IMR-90 (cell line): ENCODE measurements around the gene MAPK10. TPM values are rescaled to one million over a fixed set of nuclear protein-coding genes. Genes with fewer than 3 reads are reported as not detected.

Source experiments
- ATAC-seq: fragments of 200-7000 bp; cut with Tn5 transposase; 2 replicates; pipeline ENCODE4 v1.9.1; 2020; ENCODE audit warnings: low read depth, mild to moderate bottlenecking, moderate library complexity
- BruUV-seq: library from RNA; stranded (reverse); fragments of 400-500 nt; replicated peaks from 2 replicates; lab custom pipeline; 2021; lab: Mats Ljungman, UMichigan
- CTCF ChIA-PET: fragments of 300-600 bp; formaldehyde crosslinking; extraction: SDS; loops from one replicate; lab custom pipeline; 2021; ENCODE audit warnings: antibody characterized with exemption; lab: Yijun Ruan, JAX
- POLR2A ChIA-PET: fragments of 300-600 bp; sonication (Branson Sonifier 250); formaldehyde crosslinking; loops from one replicate; lab custom pipeline; 2022; ENCODE audit warnings: antibody characterized with exemption; ENCODE audit not compliant: unreplicated experiment; lab: Charles Lee
- DNase-seq: peaks from one replicate; pipeline ENCODE4 v3.0.0; 2013
- H2AFZ ChIP-seq: replicated peaks from 2 replicates; pipeline ENCODE3; 2013; ENCODE audit warnings: low read length, mild to moderate bottlenecking; ENCODE audit not compliant: poor library complexity
- H2AK5ac ChIP-seq: 2 replicates; pipeline ENCODE4 v1.6.1; 2013; ENCODE audit warnings: low read depth, low read length, inconsistent platforms
- H2AK9ac ChIP-seq: replicated peaks from 2 replicates; pipeline ENCODE3; 2013; ENCODE audit warnings: mild to moderate bottlenecking, low read depth, low read length, moderate library complexity; ENCODE audit not compliant: poor library complexity
- H2BK120ac ChIP-seq: 2 replicates; pipeline ENCODE4 v1.6.1; 2013; ENCODE audit warnings: low read depth, low read length, inconsistent platforms
- H2BK15ac ChIP-seq: 3 replicates; pipeline ENCODE4 v1.6.1; 2013; ENCODE audit warnings: low read depth, low read length, inconsistent platforms
- H2BK20ac ChIP-seq: 2 replicates; pipeline ENCODE4 v1.6.1; 2013; ENCODE audit warnings: low read depth, mild to moderate bottlenecking, inconsistent platforms, low read length, moderate library complexity
- H2BK5ac ChIP-seq: 2 replicates; pipeline ENCODE4 v1.6.1; 2013; ENCODE audit warnings: mild to moderate bottlenecking, low read depth, low read length, inconsistent platforms; ENCODE audit not compliant: poor library complexity, severe bottlenecking
- H3K14ac ChIP-seq: replicated peaks from 2 replicates; pipeline ENCODE4 v1.6.1; 2013; ENCODE audit warnings: low read depth, low read length, inconsistent platforms
- H3K18ac ChIP-seq: 2 replicates; pipeline ENCODE4 v1.6.1; 2013; ENCODE audit warnings: low read depth, low read length, control low read depth
- H3K23ac ChIP-seq: 2 replicates; pipeline ENCODE4 v1.6.1; 2013; ENCODE audit warnings: low read depth, low read length, inconsistent platforms
- H3K27ac ChIP-seq: 2 replicates; pipeline ENCODE4 v1.5.1; 2013; ENCODE audit warnings: mild to moderate bottlenecking, control low read depth, low read length; ENCODE audit not compliant: insufficient read depth
- H3K27me3 ChIP-seq: 2 replicates; pipeline ENCODE4 v1.6.1; 2013; ENCODE audit warnings: low read length; ENCODE audit not compliant: control insufficient read depth, insufficient read depth
- H3K36me3 ChIP-seq: 2 replicates; pipeline ENCODE4 v1.6.1; 2013; ENCODE audit warnings: low read length, mixed read lengths; ENCODE audit not compliant: control insufficient read depth, insufficient read depth
- H3K4ac ChIP-seq: 2 replicates; pipeline ENCODE4 v1.6.1; 2013; ENCODE audit warnings: low read depth, low read length, inconsistent platforms
- H3K4me1 ChIP-seq: 2 replicates; pipeline ENCODE4 v1.6.1; 2013; ENCODE audit warnings: low read length, mixed read lengths; ENCODE audit not compliant: control insufficient read depth, insufficient read depth
- H3K4me2 ChIP-seq: 2 replicates; pipeline ENCODE4 v1.6.1; 2013; ENCODE audit warnings: low read depth, mild to moderate bottlenecking, control low read depth, low read length, moderate library complexity
- H3K4me3 ChIP-seq: 2 replicates; pipeline ENCODE4 v1.5.1; 2013; ENCODE audit warnings: low read depth, mild to moderate bottlenecking, control low read depth, low read length, moderate library complexity; ENCODE audit not compliant: insufficient read depth
- H3K56ac ChIP-seq: 2 replicates; pipeline ENCODE4 v1.6.1; 2013; ENCODE audit warnings: low read length, inconsistent platforms; ENCODE audit not compliant: insufficient read depth; ENCODE audit errors: extremely low read depth
- H3K79me1 ChIP-seq, 2 experiments: 2 replicates each; pipeline ENCODE4 v1.6.1; 2013; ENCODE audit warnings: low read length in 2 of 2, inconsistent platforms in 1 of 2, low read depth in 1 of 2
- H3K9ac ChIP-seq: 2 replicates; pipeline ENCODE4 v1.6.1; 2013; ENCODE audit warnings: low read depth, low read length, control low read depth
- H3K9me1 ChIP-seq: 2 replicates; pipeline ENCODE4 v1.6.1; 2013; ENCODE audit warnings: low read length, inconsistent platforms; ENCODE audit not compliant: insufficient read depth
- H3K9me3 ChIP-seq: 2 replicates; pipeline ENCODE4 v1.6.1; 2013; ENCODE audit warnings: low read length; ENCODE audit not compliant: control insufficient read depth, insufficient read depth
- H4K20me1 ChIP-seq: 2 replicates; pipeline ENCODE4 v1.6.1; 2013; ENCODE audit warnings: low read length, inconsistent platforms; ENCODE audit not compliant: insufficient read depth
- H4K5ac ChIP-seq: 2 replicates; pipeline ENCODE4 v1.6.1; 2013; ENCODE audit warnings: mild to moderate bottlenecking, low read depth, low read length, control low read depth
- H4K8ac ChIP-seq, 2 experiments: 2 replicates each; pipeline ENCODE4 v1.6.1; 2013; ENCODE audit warnings: low read depth in 2 of 2, low read length in 2 of 2, control low read depth in 1 of 2, inconsistent platforms in 1 of 2
- H4K91ac ChIP-seq: 2 replicates; pipeline ENCODE4 v1.6.1; 2013; ENCODE audit warnings: low read depth, low read length, inconsistent platforms; ENCODE audit not compliant: insufficient read depth
- BHLHE40 ChIP-seq: fragments of 150-350 bp; IDR thresholded peaks from 2 replicates; pipeline ENCODE4 v1.6.1; 2016; ENCODE audit warnings: mild to moderate bottlenecking, low read depth, low read length
- CEBPB ChIP-seq: IDR thresholded peaks from 2 replicates; pipeline ENCODE4 v1.6.1; 2012; ENCODE audit warnings: low read depth, low read length, improper control_type of control experiment
- CHD1 ChIP-seq: IDR thresholded peaks from 2 replicates; pipeline ENCODE4 v1.6.1; 2012; ENCODE audit warnings: low read depth, low read length, improper control_type of control experiment
- ELK1 ChIP-seq: fragments of 150-350 bp; IDR thresholded peaks from 2 replicates; pipeline ENCODE4 v1.6.1; 2016; ENCODE audit warnings: low read depth, mild to moderate bottlenecking, low read length, moderate library complexity, borderline replicate concordance
- FOS ChIP-seq: fragments of 150-350 bp; IDR thresholded peaks from 2 replicates; pipeline ENCODE4 v1.6.1; 2016; ENCODE audit warnings: low read depth, low read length
- MAFK ChIP-seq: IDR thresholded peaks from 2 replicates; pipeline ENCODE4 v1.6.1; 2012; ENCODE audit warnings: low read depth, low read length, improper control_type of control experiment
- MAZ ChIP-seq: IDR thresholded peaks from 2 replicates; pipeline ENCODE4 v1.6.1; 2012; ENCODE audit warnings: low read depth, mild to moderate bottlenecking, low read length, improper control_type of control experiment, moderate library complexity, borderline replicate concordance
- MXI1 ChIP-seq: IDR thresholded peaks from 2 replicates; pipeline ENCODE4 v1.6.1; 2012; ENCODE audit warnings: low read depth, mild to moderate bottlenecking, low read length, moderate library complexity, borderline replicate concordance
- NFE2L2 ChIP-seq: fragments of 150-350 bp; IDR thresholded peaks from 2 replicates; pipeline ENCODE4 v1.6.1; 2016; ENCODE audit warnings: low read depth, mild to moderate bottlenecking, low read length
- POLR2A ChIP-seq: IDR thresholded peaks from 2 replicates; pipeline ENCODE4 v1.6.1; 2012; ENCODE audit warnings: mild to moderate bottlenecking, low read depth, low read length
- RAD21 ChIP-seq: IDR thresholded peaks from 2 replicates; pipeline ENCODE4 v1.6.1; 2012; ENCODE audit warnings: low read length, improper control_type of control experiment
- RCOR1 ChIP-seq: IDR thresholded peaks from 2 replicates; pipeline ENCODE4 v1.6.1; 2012; ENCODE audit warnings: mild to moderate bottlenecking, low read length, improper control_type of control experiment; ENCODE audit not compliant: insufficient replicate concordance
- RFX5 ChIP-seq: IDR thresholded peaks from 2 replicates; pipeline ENCODE4 v1.8.0; 2012; ENCODE audit warnings: low read depth, mild to moderate bottlenecking, low read length, moderate library complexity
- SMC3 ChIP-seq: fragments of 150-350 bp; IDR thresholded peaks from 2 replicates; pipeline ENCODE4 v1.6.1; 2016; ENCODE audit warnings: low read depth, mild to moderate bottlenecking, antibody characterized with exemption, low read length, moderate library complexity
- USF2 ChIP-seq: fragments of 150-350 bp; IDR thresholded peaks from 2 replicates; pipeline ENCODE4 v1.6.1; 2017; ENCODE audit warnings: mild to moderate bottlenecking, antibody characterized with exemption, low read length, low read depth
- WGBS, 2 experiments: methylation state at CpG; one replicate each; pipeline versions ENCODE4 v1.1.5 to v1.1.7; 2013; ENCODE audit warnings: missing lambda C conversion rate in 2 of 2; ENCODE audit not compliant: insufficient read length in 1 of 2; ENCODE audit errors: extremely low coverage in 2 of 2; 5-methylcytosine and 5-hydroxymethylcytosine counted together
- dilution Hi-C: fragments of 300-500 bp; cut with HindIII; formaldehyde crosslinking; loops from one replicate; pipeline ENCODE4 v1.14.3; 2018; ENCODE audit warnings: low sequenced_read_pairs; ENCODE audit not compliant: unreplicated experiment
- in situ Hi-C: fragments of 300-500 bp; cut with MboI; formaldehyde crosslinking; loops from 3 replicates; pipeline ENCODE4 v1.14.3; 2019; ENCODE audit warnings: low sequenced_read_pairs, inconsistent platforms, mixed read lengths
- intact Hi-C: fragments of 100-400 bp; cut with micrococcal nuclease; formaldehyde crosslinking; loops from 2 replicates; pipeline ENCODE4 v1.10.0; 2022
- polyA plus RNA-seq, 3 experiments: library from polyadenylated mRNA; depleted of rRNA; stranded (reverse); fragments of >200 nt; gene quantifications; 2 replicates each; pipeline ENCODE4 v1.2.3, GENCODE V29; 2012; ENCODE audit warnings: low replicate concordance in 1 of 3
- total RNA-seq: library from RNA; depleted of rRNA; stranded (reverse); fragments of >200 nt; gene quantifications from 2 replicates; pipeline ENCODE4 v1.2.3, GENCODE V29; 2012
- TF ChIP-seq, protein P1 (sequence below): conservative IDR thresholded peaks from 2 replicates; pipeline ENCODE4 v1.5.1; 2012; ENCODE audit warnings: mild to moderate bottlenecking, low read depth, low read length, improper control_type of control experiment

MAPK10 gene
- total and polyA plus RNA-seq, 2 of the 4 experiments (the other 2 are of a cell fraction), result 2.8 to 6.5 TPM

GRCh38 chr4:86296865-86297264 is 63.0 kb downstream of the MAPK10 start:
- no CpG with 5 or more reads among the region's 6 CpGs for WGBS, 2 experiments
- POLR2A ChIA-PET, result no interaction called here

More at GRCh38 chr4:86296865-86297264, 63.0 kb downstream of the MAPK10 start:
- Histone ChIP-seq H4K91ac (no peak overlapping the region), H4K5ac (no peak overlapping the region), H2AK5ac (no peak overlapping the region), H3K27me3 (no peaks in the 10 kb centered on the region), H3K4me2 (no peak overlapping the region), H3K18ac (no peak overlapping the region), H3K56ac (no peak overlapping the region), H2BK120ac (no peak overlapping the region), H3K4me3 (no peak overlapping the region), H2AFZ (no peak overlapping the region), H3K36me3 (no peaks in the 10 kb centered on the region), H3K9me3 (no peaks in the 10 kb centered on the region), H3K23ac (no peak overlapping the region), H2BK15ac (no peak overlapping the region), H3K4ac (no peak overlapping the region), H3K9me1 (no peaks in the 10 kb centered on the region), H2AK9ac (no peak overlapping the region), H2BK5ac (no peak overlapping the region), H3K4me1 (no peaks in the 10 kb centered on the region), H2BK20ac (no peak overlapping the region), H4K8ac (no peak overlapping the region), H3K27ac (no peak overlapping the region), H3K9ac (no peak overlapping the region), H4K20me1 (no peaks in the 10 kb centered on the region), H3K14ac (no peak overlapping the region), H3K79me1 (no peaks in the 10 kb centered on the region)
- CTCF ChIA-PET, result no interaction called here
- BruUV-seq, result no TSS peak
- intact Hi-C loops, result loop anchor here (5.0 kb wide), 1 partner anchor 565 kb away; no protein-coding TSS in a partner anchor
- dilution Hi-C loops, result no loop called here
- no peak for DNase-seq
- no peak for ATAC-seq
- TF ChIP-seq RFX5 (no peak), USF2 (no peak), BHLHE40 (no peak), MAZ (no peak), MXI1 (no peak), RCOR1 (no peak), MAFK (no peak), CHD1 (no peak), RAD21 (no peak), NFE2L2 (no peak), CEBPB (no peak), POLR2A (no peak), ELK1 (no peak), SMC3 (no peak), FOS (no peak)
- TF ChIP-seq, protein P1, sequence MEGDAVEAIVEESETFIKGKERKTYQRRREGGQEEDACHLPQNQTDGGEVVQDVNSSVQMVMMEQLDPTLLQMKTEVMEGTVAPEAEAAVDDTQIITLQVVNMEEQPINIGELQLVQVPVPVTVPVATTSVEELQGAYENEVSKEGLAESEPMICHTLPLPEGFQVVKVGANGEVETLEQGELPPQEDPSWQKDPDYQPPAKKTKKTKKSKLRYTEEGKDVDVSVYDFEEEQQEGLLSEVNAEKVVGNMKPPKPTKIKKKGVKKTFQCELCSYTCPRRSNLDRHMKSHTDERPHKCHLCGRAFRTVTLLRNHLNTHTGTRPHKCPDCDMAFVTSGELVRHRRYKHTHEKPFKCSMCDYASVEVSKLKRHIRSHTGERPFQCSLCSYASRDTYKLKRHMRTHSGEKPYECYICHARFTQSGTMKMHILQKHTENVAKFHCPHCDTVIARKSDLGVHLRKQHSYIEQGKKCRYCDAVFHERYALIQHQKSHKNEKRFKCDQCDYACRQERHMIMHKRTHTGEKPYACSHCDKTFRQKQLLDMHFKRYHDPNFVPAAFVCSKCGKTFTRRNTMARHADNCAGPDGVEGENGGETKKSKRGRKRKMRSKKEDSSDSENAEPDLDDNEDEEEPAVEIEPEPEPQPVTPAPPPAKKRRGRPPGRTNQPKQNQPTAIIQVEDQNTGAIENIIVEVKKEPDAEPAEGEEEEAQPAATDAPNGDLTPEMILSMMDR, result no peak
- in situ Hi-C loops, result no loop called here
